ENCODE measurements around the gene KRTAP5-2.

DNA sequence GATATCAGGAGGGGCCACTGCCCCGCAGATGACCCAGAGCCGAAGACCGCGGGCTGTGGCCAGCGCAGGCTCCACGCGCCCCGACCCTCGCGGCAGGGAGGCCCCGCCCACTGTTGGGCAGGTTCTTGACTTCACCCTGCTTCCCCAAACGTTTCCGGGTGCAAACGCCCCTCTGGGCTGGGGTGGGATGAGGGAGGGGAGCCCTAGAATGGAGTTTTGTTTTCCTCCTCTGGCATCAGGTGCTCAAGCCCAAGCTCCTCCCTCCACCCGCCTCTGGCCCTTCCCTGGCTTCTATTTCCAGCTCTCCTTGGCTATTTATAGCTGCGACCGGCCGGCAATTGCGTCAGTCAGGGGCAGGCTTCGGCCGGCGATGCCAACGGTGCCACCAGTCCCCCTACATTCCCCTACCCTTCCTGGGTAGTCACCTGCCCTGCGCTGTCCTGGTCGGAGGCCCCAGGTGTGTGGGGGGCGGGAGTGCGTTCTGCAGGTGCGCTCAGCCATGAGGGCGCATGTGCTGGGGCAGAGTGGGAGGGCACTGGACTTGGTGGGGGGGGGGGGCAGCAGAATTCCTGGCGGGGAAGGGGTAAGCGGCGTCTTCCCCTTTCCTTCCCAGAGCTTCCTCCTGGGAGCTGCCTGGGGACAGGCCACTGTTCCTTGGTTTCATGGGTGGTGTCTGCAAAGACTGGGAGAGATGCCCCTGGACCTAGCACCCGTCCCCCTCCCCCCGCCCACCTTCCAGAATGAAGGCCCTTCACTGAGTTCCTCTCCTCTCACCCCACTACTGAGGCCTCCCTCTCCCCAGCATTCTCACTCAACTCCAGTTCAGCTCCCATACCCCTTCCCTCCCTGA is 49.6 kb downstream of the KRTAP5-2 start:
- TF ChIP-seq EP300 (IDR thresholded peaks at IDR 0.05) (peak; percentile 19), POLR2AphosphoS5 (IDR thresholded peaks at IDR 0.05) (no peak)
- TF ChIP-seq, protein P1, sequence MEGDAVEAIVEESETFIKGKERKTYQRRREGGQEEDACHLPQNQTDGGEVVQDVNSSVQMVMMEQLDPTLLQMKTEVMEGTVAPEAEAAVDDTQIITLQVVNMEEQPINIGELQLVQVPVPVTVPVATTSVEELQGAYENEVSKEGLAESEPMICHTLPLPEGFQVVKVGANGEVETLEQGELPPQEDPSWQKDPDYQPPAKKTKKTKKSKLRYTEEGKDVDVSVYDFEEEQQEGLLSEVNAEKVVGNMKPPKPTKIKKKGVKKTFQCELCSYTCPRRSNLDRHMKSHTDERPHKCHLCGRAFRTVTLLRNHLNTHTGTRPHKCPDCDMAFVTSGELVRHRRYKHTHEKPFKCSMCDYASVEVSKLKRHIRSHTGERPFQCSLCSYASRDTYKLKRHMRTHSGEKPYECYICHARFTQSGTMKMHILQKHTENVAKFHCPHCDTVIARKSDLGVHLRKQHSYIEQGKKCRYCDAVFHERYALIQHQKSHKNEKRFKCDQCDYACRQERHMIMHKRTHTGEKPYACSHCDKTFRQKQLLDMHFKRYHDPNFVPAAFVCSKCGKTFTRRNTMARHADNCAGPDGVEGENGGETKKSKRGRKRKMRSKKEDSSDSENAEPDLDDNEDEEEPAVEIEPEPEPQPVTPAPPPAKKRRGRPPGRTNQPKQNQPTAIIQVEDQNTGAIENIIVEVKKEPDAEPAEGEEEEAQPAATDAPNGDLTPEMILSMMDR (IDR thresholded peaks at IDR 0.05), result no peak

Measured in suprapubic skin (tissue), 4 donors.